HG03045 (cell line): ENCODE measurements around the gene LTV1.
"Not testable (repeated sequence)": the region's sequence is repeated elsewhere in the genome, so short reads cannot be mapped to it uniquely, and the experiment has no call there.

Experiments
- ATAC-seq: cut with Tn5 transposase; IDR thresholded peaks from one replicate; pipeline ENCODE4 v1.9.1; 2021; ENCODE audit warnings: mild to moderate bottlenecking, moderate library complexity; ENCODE audit not compliant: unreplicated experiment

The LTV1 gene

DNA sequence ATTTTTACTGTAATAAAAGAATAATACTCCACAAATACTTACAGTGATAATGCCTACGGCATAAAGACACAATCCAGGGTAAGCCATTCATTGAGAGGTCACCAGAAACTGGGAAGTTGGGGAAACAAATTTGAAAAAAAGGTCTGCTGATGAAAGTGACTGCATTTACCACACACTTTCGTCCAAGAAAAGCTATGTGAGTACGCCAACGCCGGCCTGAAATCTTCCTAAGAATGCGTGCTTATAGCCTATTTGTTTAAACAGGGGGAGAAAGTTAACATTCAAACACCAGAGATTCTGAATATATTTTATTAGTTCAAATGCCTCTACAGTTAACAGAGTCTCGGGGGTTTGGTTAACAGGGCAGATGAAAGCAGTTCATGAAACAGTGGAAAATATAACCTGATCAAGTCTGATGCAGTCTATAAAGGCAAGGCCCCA, 657 bp upstream of the LTV1 start:
- ATAC-seq: no peak

DNA sequence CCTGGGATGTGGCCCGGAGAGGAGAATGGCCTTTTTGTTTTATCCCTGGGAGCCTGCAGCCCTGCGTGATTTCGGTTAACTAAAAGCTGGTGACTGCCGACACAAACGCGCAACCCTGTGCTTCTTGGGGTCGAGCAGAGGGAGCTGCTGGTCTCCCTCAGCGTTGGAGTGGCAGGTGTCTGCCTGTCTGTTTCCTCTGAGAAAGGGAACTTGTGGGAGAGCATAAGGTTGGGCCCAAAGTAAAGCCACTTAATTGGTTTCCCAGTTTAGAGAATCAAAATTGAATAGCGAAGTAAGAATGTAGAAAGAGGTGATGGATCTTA, 500 bp downstream of the LTV1 start:
- ATAC-seq: peak; percentile 8

- ATAC-seq: no peak
These were observed 868 bp downstream of the LTV1 start for GRCh38 chr6:143844006-143844405.

- ATAC-seq: no peak
These were observed 1.9 kb downstream of the LTV1 start for GRCh38 chr6:143845033-143845432.

DNA sequence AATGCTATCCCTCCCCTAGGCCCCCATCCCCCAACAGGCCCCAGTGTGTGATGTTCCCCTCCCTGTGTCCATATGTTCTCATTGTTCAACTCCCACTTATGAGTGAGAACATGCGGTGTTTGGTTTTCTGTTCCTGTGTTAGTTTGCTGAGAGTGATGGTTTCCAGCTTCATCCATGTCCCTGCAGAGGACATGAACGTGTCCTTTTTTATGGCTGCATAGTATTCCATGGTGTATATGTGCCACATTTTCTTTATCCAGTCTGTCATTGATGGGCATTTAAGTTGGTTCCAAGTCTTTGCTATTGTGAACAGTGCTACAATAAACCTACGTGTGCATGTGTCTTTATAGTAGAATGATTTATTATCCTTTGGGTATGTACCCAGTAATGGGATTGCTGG, 8.6 kb downstream of the LTV1 start:
- ATAC-seq: not testable (repeated sequence)

- ATAC-seq: not testable (repeated sequence)
These were observed 11.9 kb downstream of the LTV1 start for GRCh38 chr6:143855057-143855456.

GRCh38 chr6:143856762-143857161, 13.6 kb downstream of the LTV1 start:
- ATAC-seq: not testable (repeated sequence)

GRCh38 chr6:143857651-143858050, 14.5 kb downstream of the LTV1 start:
- ATAC-seq: no peak

DNA sequence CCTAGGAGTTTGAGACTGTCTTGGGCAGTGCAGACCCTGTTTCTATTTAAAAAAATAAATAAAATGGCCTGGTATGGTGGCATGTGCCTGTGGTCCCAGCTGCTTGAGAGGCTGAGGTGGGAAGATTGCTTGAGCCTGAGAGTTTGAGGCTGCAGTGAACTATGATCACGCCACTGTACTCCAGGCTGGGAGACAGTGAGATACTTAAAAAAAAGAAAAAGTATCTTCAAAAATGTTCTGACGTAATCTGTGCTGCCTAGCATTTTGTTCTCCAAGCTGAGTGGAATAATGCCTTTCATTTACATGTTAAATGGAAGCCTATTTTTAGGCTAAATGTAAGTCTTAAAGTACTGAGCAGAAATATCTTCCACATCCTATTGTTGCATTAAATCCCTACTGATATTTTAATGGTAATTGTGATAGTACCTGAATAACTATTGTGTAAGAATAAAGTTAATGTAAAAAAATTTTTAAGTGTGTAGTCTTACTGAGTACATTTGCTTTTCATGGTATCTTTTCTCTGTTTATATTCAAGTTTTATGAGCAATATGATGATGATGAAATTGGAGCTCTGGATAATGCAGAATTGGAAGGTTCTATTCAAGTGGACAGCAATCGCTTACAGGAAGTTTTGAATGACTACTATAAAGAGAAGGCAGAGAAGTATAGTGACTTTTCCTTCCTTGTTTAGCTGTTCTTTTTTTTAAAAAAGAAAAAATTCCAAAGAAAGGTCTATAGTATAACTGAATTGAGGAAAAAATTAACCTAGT, 16.9 kb downstream of the LTV1 start:
- no peak for ATAC-seq

DNA sequence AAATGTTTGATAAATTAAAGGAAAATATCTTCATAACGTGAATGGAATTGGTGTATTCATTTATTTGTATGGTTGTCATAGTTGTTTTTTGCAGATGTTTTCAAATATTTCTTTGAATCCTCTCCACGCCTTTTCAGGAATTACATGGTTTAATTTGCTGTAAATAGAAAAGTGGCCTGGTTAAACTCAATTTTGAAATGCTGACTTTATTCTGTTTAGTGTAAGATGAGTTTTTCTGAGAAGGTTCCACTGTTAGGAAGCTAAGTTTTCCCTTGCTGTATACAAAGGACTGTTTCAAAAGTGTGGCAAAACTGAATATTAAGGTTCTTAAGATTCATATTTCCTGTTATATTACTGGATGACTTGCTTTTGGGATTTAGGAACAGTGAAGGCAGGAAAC, 20.6 kb downstream of the LTV1 start:
- no peak for ATAC-seq

DNA sequence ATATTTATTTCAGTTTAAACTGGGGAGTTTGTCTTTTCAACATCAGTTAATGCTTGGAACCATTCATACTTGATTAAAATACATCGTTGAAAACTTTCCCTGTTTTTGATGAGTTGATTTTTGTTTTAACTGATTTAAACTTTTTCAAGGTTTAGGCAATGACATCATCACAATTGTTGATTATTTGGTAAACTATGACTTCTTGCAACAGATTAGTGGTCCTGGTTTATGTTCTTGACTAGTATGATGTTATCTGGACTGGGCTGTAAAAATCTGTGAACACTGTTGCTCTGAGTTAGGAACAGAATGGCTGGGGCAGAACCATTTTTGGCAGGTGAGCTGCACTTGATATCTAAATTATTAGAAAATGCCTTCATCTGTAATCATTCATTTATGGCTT, 21.1 kb downstream of the LTV1 start, which contains the start of gene ZC2HC1B:
TSS of gene ZC2HC1B (plus strand) at position 241 of the 400 bp plus-strand sequence. CDS start at position 307, 66 bp downstream.
- no peak for ATAC-seq

GRCh38 chr6:143867236-143867635, 24.1 kb downstream of the LTV1 start:
- ATAC-seq: no peak

- ATAC-seq: not testable (repeated sequence)
These were observed 25.7 kb downstream of the LTV1 start for GRCh38 chr6:143868808-143869207.

GRCh38 chr6:143871202-143871730, 28.1 kb downstream of the LTV1 start:
- not testable (repeated sequence) for ATAC-seq

DNA sequence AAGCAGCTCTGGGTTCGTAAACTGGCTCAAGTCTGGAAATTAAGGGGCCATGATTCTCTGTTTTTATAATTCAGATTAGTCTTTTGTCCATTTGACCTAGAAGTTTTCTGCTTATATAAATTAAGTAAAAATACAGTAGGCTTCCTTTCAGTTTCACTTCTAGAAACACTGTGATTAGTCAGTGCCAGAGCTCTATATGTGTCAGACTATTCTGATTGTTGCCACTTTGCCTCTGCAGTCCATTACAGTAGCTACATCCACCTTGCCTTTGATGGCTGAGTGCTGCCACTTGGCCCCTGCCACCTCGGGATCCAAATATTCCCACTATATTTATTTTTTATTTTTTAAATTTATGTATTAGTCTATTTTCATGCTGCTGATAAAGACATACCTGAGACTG, 29.1 kb downstream of the LTV1 start:
- peak; percentile 95 for ATAC-seq

GRCh38 chr6:143873600-143873999, 30.5 kb downstream of the LTV1 start:
- not testable (repeated sequence) for ATAC-seq

GRCh38 chr6:143874503-143874902, 31.4 kb downstream of the LTV1 start:
- not testable (repeated sequence) for ATAC-seq

- ATAC-seq: no peak
These were observed 34.6 kb downstream of the LTV1 start for GRCh38 chr6:143877584-143878271.

DNA sequence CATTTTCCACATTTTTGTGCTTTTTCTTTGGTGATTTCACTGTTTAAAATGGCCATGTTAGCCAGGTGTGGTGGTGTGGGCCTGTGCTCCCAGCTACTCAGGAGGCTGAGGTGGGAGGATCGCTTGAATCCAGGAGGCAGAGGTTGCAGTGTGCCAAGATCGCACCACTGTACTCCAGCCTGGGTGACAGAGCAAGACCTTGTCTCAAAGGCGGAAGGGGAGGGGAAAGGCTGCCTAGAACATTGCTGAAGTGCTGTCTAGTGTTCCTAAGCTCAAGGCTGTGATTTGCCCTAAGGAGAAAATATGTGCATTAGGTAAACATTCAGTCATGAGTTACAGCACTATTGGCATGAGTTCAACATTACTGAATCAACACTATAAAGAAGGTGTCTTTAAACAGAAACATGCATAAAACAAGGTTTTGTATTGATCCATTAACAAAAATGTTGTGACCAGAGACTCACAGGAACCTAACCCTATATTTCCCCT, 35.2 kb downstream of the LTV1 start:
- ATAC-seq: no peak

- no peak for ATAC-seq
These were observed 37.3 kb downstream of the LTV1 start for GRCh38 chr6:143880412-143880811.

DNA sequence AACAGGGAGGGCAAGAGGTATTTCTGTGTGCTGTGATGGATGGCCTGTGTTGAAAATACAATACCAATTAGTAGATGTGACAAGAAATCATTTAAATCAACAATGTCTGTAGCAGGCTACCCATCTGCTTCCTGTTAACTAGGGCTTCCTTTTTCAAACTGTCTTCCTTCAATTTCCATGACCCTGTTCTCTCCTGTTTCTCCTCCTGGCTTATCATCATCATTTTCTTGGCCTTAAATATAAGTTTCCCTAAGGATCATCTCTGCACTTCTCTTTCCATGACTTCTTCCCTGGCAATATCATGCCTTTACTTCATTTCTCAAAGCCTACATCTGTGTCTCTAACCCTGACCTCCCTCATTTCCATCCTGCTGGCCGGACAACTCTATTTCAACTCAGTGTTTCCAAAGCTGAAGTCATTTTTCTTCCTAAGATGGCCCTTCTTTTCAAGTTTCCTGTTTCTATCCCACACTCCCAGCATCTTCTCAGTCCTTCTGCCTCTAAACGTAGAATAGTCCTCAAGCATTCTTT, 39.3 kb downstream of the LTV1 start:
- ATAC-seq: no peak
